ENCODE measurements around the gene DBX1. TPM values are rescaled to one million over a fixed set of nuclear protein-coding genes. Genes with fewer than 3 reads are reported as not detected.

The DBX1 gene
- total and polyA plus RNA-seq, 2 donors (not counting 1 experiment from before 2014, with no cell fraction given), result not detected

DNA sequence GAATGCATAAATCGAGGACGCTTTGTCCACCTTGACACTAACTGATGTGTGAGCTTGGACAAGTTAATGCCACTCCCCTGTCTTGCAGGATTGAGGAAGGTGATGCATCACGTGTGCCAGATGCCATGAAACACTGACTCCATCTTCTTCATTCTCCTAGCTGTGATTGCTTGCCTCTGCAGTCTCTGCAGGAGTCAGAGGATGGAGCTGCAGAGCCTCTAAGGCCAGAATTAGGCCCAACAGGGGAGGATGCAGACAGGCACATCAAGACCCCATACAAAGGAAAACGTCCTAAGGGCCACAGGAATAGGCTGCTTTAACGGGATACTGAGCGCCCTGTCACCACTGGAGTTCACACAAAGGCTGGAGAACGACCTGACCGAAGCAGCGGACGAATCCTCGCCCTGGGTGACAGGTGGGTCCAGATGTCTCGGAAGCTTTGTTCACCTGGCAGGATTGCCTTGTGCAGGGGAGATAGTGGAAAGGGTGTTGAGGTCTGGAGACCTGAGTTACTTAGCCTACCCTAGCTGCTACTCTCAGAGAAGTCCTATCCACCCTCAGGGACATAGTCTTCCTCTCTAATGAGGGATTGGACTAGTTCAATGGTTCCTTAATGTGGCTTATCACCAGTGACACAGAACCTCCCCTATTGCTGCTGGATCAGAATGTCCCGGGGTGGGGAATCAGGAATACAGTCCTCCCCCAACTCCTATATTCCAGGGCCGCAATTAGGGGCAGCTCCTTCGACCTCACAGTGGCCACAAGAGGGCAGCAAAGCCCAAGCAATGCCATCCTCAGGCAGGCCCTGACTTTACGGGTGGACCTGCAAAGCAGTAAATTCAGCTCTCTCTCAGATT lies 32.4 kb downstream of the DBX1 start:
- DNase-seq (ENCODE audit: low read depth in 2 of 2), result peak; percentile 57 to 72
- Histone ChIP-seq H3K4me3 (replicated peaks in 1 of 4; ENCODE audit: control extremely low read depth in 1 of 4, insufficient read depth in 1 of 4, low read depth in 3 of 4, low read length in 4 of 4) (no peak overlapping the region), H3K27ac (ENCODE audit: insufficient read depth, low read length) (no peak overlapping the region), H3K9me3 (ENCODE audit: control insufficient read depth, insufficient read depth, low read depth, low read length) (no peaks in the 10 kb centered on the region), H4K20me1 (ENCODE audit: control insufficient read depth, extremely low read depth, insufficient read depth, low read length) (no peaks in the 10 kb centered on the region), H3K4me1 (ENCODE audit: control insufficient read depth, extremely low read depth, insufficient read depth, low read length) (peaks cover 4% of the 10 kb centered on the region), H3K9ac (ENCODE audit: insufficient read depth, low read length) (no peak overlapping the region), H2AFZ (ENCODE audit: low read length) (no peak overlapping the region), H3K36me3 (ENCODE audit: control insufficient read depth, insufficient read depth, low read length) (peaks cover 2% of the 10 kb centered on the region), H3K79me2 (ENCODE audit: control insufficient read depth, insufficient read depth, low read length) (no peaks in the 10 kb centered on the region), H3K27me3 (ENCODE audit: control insufficient read depth, insufficient read depth, low read length) (no peaks in the 10 kb centered on the region), H3K4me2 (ENCODE audit: extremely low read depth, insufficient read depth, low read length) (no peak overlapping the region)
- TF ChIP-seq EZH2 (IDR thresholded peaks at IDR 0.05; ENCODE audit: low read length, missing control alignments), result no peak
- TF ChIP-seq, protein P1, sequence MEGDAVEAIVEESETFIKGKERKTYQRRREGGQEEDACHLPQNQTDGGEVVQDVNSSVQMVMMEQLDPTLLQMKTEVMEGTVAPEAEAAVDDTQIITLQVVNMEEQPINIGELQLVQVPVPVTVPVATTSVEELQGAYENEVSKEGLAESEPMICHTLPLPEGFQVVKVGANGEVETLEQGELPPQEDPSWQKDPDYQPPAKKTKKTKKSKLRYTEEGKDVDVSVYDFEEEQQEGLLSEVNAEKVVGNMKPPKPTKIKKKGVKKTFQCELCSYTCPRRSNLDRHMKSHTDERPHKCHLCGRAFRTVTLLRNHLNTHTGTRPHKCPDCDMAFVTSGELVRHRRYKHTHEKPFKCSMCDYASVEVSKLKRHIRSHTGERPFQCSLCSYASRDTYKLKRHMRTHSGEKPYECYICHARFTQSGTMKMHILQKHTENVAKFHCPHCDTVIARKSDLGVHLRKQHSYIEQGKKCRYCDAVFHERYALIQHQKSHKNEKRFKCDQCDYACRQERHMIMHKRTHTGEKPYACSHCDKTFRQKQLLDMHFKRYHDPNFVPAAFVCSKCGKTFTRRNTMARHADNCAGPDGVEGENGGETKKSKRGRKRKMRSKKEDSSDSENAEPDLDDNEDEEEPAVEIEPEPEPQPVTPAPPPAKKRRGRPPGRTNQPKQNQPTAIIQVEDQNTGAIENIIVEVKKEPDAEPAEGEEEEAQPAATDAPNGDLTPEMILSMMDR (conservative IDR thresholded peaks at IDR 0.05 in 1 of 2, IDR thresholded peaks at IDR 0.05 in 1 of 2; ENCODE audit: low read depth in 1 of 2, low read length in 2 of 2), result peak; percentile 71 to 80

DNA sequence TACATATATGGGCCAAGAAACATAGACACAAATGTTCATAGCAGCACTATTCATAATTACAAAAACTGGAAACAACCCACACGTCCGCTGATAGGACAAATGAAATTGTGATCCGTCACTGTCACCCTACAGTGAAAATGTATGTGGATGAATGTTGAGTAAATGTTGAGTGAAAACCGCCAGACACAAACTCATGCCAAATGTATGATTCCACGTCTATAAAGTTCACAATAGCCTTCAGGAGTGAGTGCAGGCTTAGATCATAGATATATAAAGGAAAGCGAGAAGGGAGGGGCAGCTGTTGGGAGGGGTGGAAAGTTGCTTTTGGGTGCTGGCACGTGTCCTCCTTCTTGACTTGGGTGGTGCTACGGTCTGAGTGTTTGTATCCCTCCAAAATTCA lies 33.6 kb downstream of the DBX1 start:
- DNase-seq (ENCODE audit: low read depth in 2 of 2), result peak in 1 of 2 donors; percentile 82
- Histone ChIP-seq H3K4me2 (ENCODE audit: extremely low read depth, insufficient read depth, low read length) (no peak overlapping the region), H3K36me3 (ENCODE audit: control insufficient read depth, insufficient read depth, low read length) (peaks cover 2% of the 10 kb centered on the region), H3K27me3 (ENCODE audit: control insufficient read depth, insufficient read depth, low read length) (no peaks in the 10 kb centered on the region), H3K79me2 (ENCODE audit: control insufficient read depth, insufficient read depth, low read length) (no peaks in the 10 kb centered on the region), H3K9ac (ENCODE audit: insufficient read depth, low read length) (no peak overlapping the region), H3K4me3 (replicated peaks in 1 of 4; ENCODE audit: control extremely low read depth in 1 of 4, insufficient read depth in 1 of 4, low read depth in 3 of 4, low read length in 4 of 4) (no peak overlapping the region), H4K20me1 (ENCODE audit: control insufficient read depth, extremely low read depth, insufficient read depth, low read length) (no peaks in the 10 kb centered on the region), H2AFZ (ENCODE audit: low read length) (no peak overlapping the region), H3K4me1 (ENCODE audit: control insufficient read depth, extremely low read depth, insufficient read depth, low read length) (peaks cover 4% of the 10 kb centered on the region), H3K9me3 (ENCODE audit: control insufficient read depth, insufficient read depth, low read depth, low read length) (no peaks in the 10 kb centered on the region), H3K27ac (ENCODE audit: insufficient read depth, low read length) (no peak overlapping the region)
- TF ChIP-seq, protein P1 (conservative IDR thresholded peaks at IDR 0.05 in 1 of 2, IDR thresholded peaks at IDR 0.05 in 1 of 2; ENCODE audit: low read depth in 1 of 2, low read length in 2 of 2), result no peak

DNA sequence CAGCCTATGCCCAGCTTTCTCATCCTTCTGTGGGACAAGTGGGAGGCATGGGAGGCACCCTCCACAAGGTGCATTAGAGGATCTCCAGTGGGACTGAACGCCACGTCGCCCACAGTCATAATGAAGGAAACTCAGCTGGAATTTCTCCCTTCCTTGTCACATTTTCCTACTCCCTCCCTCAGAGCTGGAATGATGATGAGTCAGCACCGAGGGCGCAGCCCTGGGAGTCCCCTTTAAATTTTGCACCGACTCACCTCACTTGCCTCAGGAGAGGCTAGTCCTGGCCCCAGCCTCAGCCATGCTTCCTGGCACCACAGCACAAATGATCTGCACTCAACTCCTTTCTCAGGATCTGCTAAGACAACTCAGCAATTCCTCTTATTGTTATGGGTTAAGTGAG lies 34.3 kb downstream of the DBX1 start:
- H3K4me3 ChIP-seq (replicated peaks in 1 of 4; ENCODE audit: control extremely low read depth in 1 of 4, insufficient read depth in 1 of 4, low read depth in 3 of 4, low read length in 4 of 4), result no peak overlapping the region
- TF ChIP-seq, protein P1 (conservative IDR thresholded peaks at IDR 0.05 in 1 of 2, IDR thresholded peaks at IDR 0.05 in 1 of 2; ENCODE audit: low read depth in 1 of 2, low read length in 2 of 2), result no peak
- H3K9me3 ChIP-seq (ENCODE audit: control insufficient read depth, insufficient read depth, low read depth, low read length), result no peaks in the 10 kb centered on the region
- peaks cover 4% of the 10 kb centered on the region for H3K4me1 ChIP-seq (ENCODE audit: control insufficient read depth, extremely low read depth, insufficient read depth, low read length)
- peaks cover 2% of the 10 kb centered on the region for H3K36me3 ChIP-seq (ENCODE audit: control insufficient read depth, insufficient read depth, low read length)
- H2AFZ ChIP-seq (ENCODE audit: low read length), result no peak overlapping the region
- H3K9ac ChIP-seq (ENCODE audit: insufficient read depth, low read length), result no peak overlapping the region
- no peaks in the 10 kb centered on the region for H3K27me3 ChIP-seq (ENCODE audit: control insufficient read depth, insufficient read depth, low read length)
- DNase-seq (ENCODE audit: low read depth in 2 of 2), result peak; percentile 37 to 88
- H4K20me1 ChIP-seq (ENCODE audit: control insufficient read depth, extremely low read depth, insufficient read depth, low read length), result no peaks in the 10 kb centered on the region
- H3K4me2 ChIP-seq (ENCODE audit: extremely low read depth, insufficient read depth, low read length), result no peak overlapping the region
- H3K27ac ChIP-seq (ENCODE audit: insufficient read depth, low read length), result no peak overlapping the region
- no peaks in the 10 kb centered on the region for H3K79me2 ChIP-seq (ENCODE audit: control insufficient read depth, insufficient read depth, low read length)
